IMR-90 (cell line): Measurements from ENCODE around the gene FAM118A. TPM values are rescaled to one million over a fixed set of nuclear protein-coding genes. Genes with fewer than 3 reads are reported as not detected.

Experiments
- ATAC-seq: fragments of 200-7000 bp; cut with Tn5 transposase; 2 replicates; pipeline ENCODE4 v1.9.1; 2020; ENCODE audit warnings: low read depth, mild to moderate bottlenecking, moderate library complexity
- BruUV-seq: library from RNA; stranded (reverse); fragments of 400-500 nt; replicated peaks from 2 replicates; lab custom pipeline; 2021; lab: Mats Ljungman, UMichigan
- CTCF ChIA-PET: fragments of 300-600 bp; formaldehyde crosslinking; extraction: SDS; loops from one replicate; lab custom pipeline; 2021; ENCODE audit warnings: antibody characterized with exemption; lab: Yijun Ruan, JAX
- POLR2A ChIA-PET: fragments of 300-600 bp; sonication (Branson Sonifier 250); formaldehyde crosslinking; loops from one replicate; lab custom pipeline; 2022; ENCODE audit warnings: antibody characterized with exemption; ENCODE audit not compliant: unreplicated experiment; lab: Charles Lee
- DNase-seq: peaks from one replicate; pipeline ENCODE4 v3.0.0; 2013
- H2AFZ ChIP-seq: replicated peaks from 2 replicates; pipeline ENCODE3; 2013; ENCODE audit warnings: low read length, mild to moderate bottlenecking; ENCODE audit not compliant: poor library complexity
- H2AK5ac ChIP-seq: 2 replicates; pipeline ENCODE4 v1.6.1; 2013; ENCODE audit warnings: low read depth, low read length, inconsistent platforms
- H2AK9ac ChIP-seq: replicated peaks from 2 replicates; pipeline ENCODE3; 2013; ENCODE audit warnings: mild to moderate bottlenecking, low read depth, low read length, moderate library complexity; ENCODE audit not compliant: poor library complexity
- H2BK120ac ChIP-seq: 2 replicates; pipeline ENCODE4 v1.6.1; 2013; ENCODE audit warnings: low read depth, low read length, inconsistent platforms
- H2BK15ac ChIP-seq: 3 replicates; pipeline ENCODE4 v1.6.1; 2013; ENCODE audit warnings: low read depth, low read length, inconsistent platforms
- H2BK20ac ChIP-seq: 2 replicates; pipeline ENCODE4 v1.6.1; 2013; ENCODE audit warnings: low read depth, mild to moderate bottlenecking, inconsistent platforms, low read length, moderate library complexity
- H2BK5ac ChIP-seq: 2 replicates; pipeline ENCODE4 v1.6.1; 2013; ENCODE audit warnings: mild to moderate bottlenecking, low read depth, low read length, inconsistent platforms; ENCODE audit not compliant: poor library complexity, severe bottlenecking
- H3K14ac ChIP-seq: replicated peaks from 2 replicates; pipeline ENCODE4 v1.6.1; 2013; ENCODE audit warnings: low read depth, low read length, inconsistent platforms
- H3K18ac ChIP-seq: 2 replicates; pipeline ENCODE4 v1.6.1; 2013; ENCODE audit warnings: low read depth, low read length, control low read depth
- H3K23ac ChIP-seq: 2 replicates; pipeline ENCODE4 v1.6.1; 2013; ENCODE audit warnings: low read depth, low read length, inconsistent platforms
- H3K27ac ChIP-seq: 2 replicates; pipeline ENCODE4 v1.5.1; 2013; ENCODE audit warnings: mild to moderate bottlenecking, control low read depth, low read length; ENCODE audit not compliant: insufficient read depth
- H3K27me3 ChIP-seq: 2 replicates; pipeline ENCODE4 v1.6.1; 2013; ENCODE audit warnings: low read length; ENCODE audit not compliant: control insufficient read depth, insufficient read depth
- H3K36me3 ChIP-seq: 2 replicates; pipeline ENCODE4 v1.6.1; 2013; ENCODE audit warnings: low read length, mixed read lengths; ENCODE audit not compliant: control insufficient read depth, insufficient read depth
- H3K4ac ChIP-seq: 2 replicates; pipeline ENCODE4 v1.6.1; 2013; ENCODE audit warnings: low read depth, low read length, inconsistent platforms
- H3K4me1 ChIP-seq: 2 replicates; pipeline ENCODE4 v1.6.1; 2013; ENCODE audit warnings: low read length, mixed read lengths; ENCODE audit not compliant: control insufficient read depth, insufficient read depth
- H3K4me2 ChIP-seq: 2 replicates; pipeline ENCODE4 v1.6.1; 2013; ENCODE audit warnings: low read depth, mild to moderate bottlenecking, control low read depth, low read length, moderate library complexity
- H3K4me3 ChIP-seq: 2 replicates; pipeline ENCODE4 v1.5.1; 2013; ENCODE audit warnings: low read depth, mild to moderate bottlenecking, control low read depth, low read length, moderate library complexity; ENCODE audit not compliant: insufficient read depth
- H3K56ac ChIP-seq: 2 replicates; pipeline ENCODE4 v1.6.1; 2013; ENCODE audit warnings: low read length, inconsistent platforms; ENCODE audit not compliant: insufficient read depth; ENCODE audit errors: extremely low read depth
- H3K79me1 ChIP-seq, 2 experiments: 2 replicates each; pipeline ENCODE4 v1.6.1; 2013; ENCODE audit warnings: low read length in 2 of 2, inconsistent platforms in 1 of 2, low read depth in 1 of 2
- H3K9ac ChIP-seq: 2 replicates; pipeline ENCODE4 v1.6.1; 2013; ENCODE audit warnings: low read depth, low read length, control low read depth
- H3K9me1 ChIP-seq: 2 replicates; pipeline ENCODE4 v1.6.1; 2013; ENCODE audit warnings: low read length, inconsistent platforms; ENCODE audit not compliant: insufficient read depth
- H3K9me3 ChIP-seq: 2 replicates; pipeline ENCODE4 v1.6.1; 2013; ENCODE audit warnings: low read length; ENCODE audit not compliant: control insufficient read depth, insufficient read depth
- H4K20me1 ChIP-seq: 2 replicates; pipeline ENCODE4 v1.6.1; 2013; ENCODE audit warnings: low read length, inconsistent platforms; ENCODE audit not compliant: insufficient read depth
- H4K5ac ChIP-seq: 2 replicates; pipeline ENCODE4 v1.6.1; 2013; ENCODE audit warnings: mild to moderate bottlenecking, low read depth, low read length, control low read depth
- H4K8ac ChIP-seq, 2 experiments: 2 replicates each; pipeline ENCODE4 v1.6.1; 2013; ENCODE audit warnings: low read depth in 2 of 2, low read length in 2 of 2, control low read depth in 1 of 2, inconsistent platforms in 1 of 2
- H4K91ac ChIP-seq: 2 replicates; pipeline ENCODE4 v1.6.1; 2013; ENCODE audit warnings: low read depth, low read length, inconsistent platforms; ENCODE audit not compliant: insufficient read depth
- CHD1 ChIP-seq: IDR thresholded peaks from 2 replicates; pipeline ENCODE4 v1.6.1; 2012; ENCODE audit warnings: low read depth, low read length, improper control_type of control experiment
- MAZ ChIP-seq: IDR thresholded peaks from 2 replicates; pipeline ENCODE4 v1.6.1; 2012; ENCODE audit warnings: low read depth, mild to moderate bottlenecking, low read length, improper control_type of control experiment, moderate library complexity, borderline replicate concordance
- NFE2L2 ChIP-seq: fragments of 150-350 bp; IDR thresholded peaks from 2 replicates; pipeline ENCODE4 v1.6.1; 2016; ENCODE audit warnings: low read depth, mild to moderate bottlenecking, low read length
- WGBS, 2 experiments: methylation state at CpG; one replicate each; pipeline versions ENCODE4 v1.1.5 to v1.1.7; 2013; ENCODE audit warnings: missing lambda C conversion rate in 2 of 2; ENCODE audit not compliant: insufficient read length in 1 of 2; ENCODE audit errors: extremely low coverage in 2 of 2; 5-methylcytosine and 5-hydroxymethylcytosine counted together
- dilution Hi-C: fragments of 300-500 bp; cut with HindIII; formaldehyde crosslinking; loops from one replicate; pipeline ENCODE4 v1.14.3; 2018; ENCODE audit warnings: low sequenced_read_pairs; ENCODE audit not compliant: unreplicated experiment
- in situ Hi-C: fragments of 300-500 bp; cut with MboI; formaldehyde crosslinking; loops from 3 replicates; pipeline ENCODE4 v1.14.3; 2019; ENCODE audit warnings: low sequenced_read_pairs, inconsistent platforms, mixed read lengths
- intact Hi-C: fragments of 100-400 bp; cut with micrococcal nuclease; formaldehyde crosslinking; loops from 2 replicates; pipeline ENCODE4 v1.10.0; 2022
- polyA plus RNA-seq, 3 experiments: library from polyadenylated mRNA; depleted of rRNA; stranded (reverse); fragments of >200 nt; gene quantifications; 2 replicates each; pipeline ENCODE4 v1.2.3, GENCODE V29; 2012; ENCODE audit warnings: low replicate concordance in 1 of 3
- total RNA-seq: library from RNA; depleted of rRNA; stranded (reverse); fragments of >200 nt; gene quantifications from 2 replicates; pipeline ENCODE4 v1.2.3, GENCODE V29; 2012

The FAM118A gene
- total and polyA plus RNA-seq, 2 of the 4 experiments (the other 2 are of a cell fraction), result 20.6 to 95.6 TPM

- Histone ChIP-seq H3K18ac (no peak overlapping the region), H3K23ac (no peak overlapping the region), H3K36me3 (no peaks in the 10 kb centered on the region), H3K79me1 (no peaks in the 10 kb centered on the region), H4K5ac (no peak overlapping the region), H4K8ac (no peak overlapping the region), H2AK9ac (no peak overlapping the region), H3K4me1 (no peaks in the 10 kb centered on the region), H2BK5ac (no peak overlapping the region), H3K14ac (no peak overlapping the region), H2BK120ac (no peak overlapping the region), H2BK20ac (no peak overlapping the region), H4K20me1 (no peaks in the 10 kb centered on the region), H2AFZ (no peak overlapping the region), H3K4ac (no peak overlapping the region), H2BK15ac (no peak overlapping the region), H2AK5ac (no peak overlapping the region), H3K27me3 (peaks cover 5% of the 10 kb centered on the region), H3K4me2 (no peak overlapping the region), H3K56ac (no peak overlapping the region), H3K9ac (no peak overlapping the region), H3K9me3 (no peaks in the 10 kb centered on the region), H3K27ac (no peak overlapping the region), H3K9me1 (no peaks in the 10 kb centered on the region), H3K4me3 (no peak overlapping the region), H4K91ac (no peak overlapping the region)
- ChIA-PET CTCF (interaction anchor here (1.1 kb wide), 1 partner anchor 24 kb away, joined by 3 read pairs; no protein-coding TSS in a partner anchor), POLR2A (no interaction called here)
- dilution Hi-C loops (no loop called here), in situ Hi-C loops (no loop called here), intact Hi-C loops (no loop called here)
- TF ChIP-seq NFE2L2, result no peak
- TF ChIP-seq CHD1, result no peak
- no peak for TF ChIP-seq MAZ
- 22% methylated on average over 1 of the region's 2 CpGs; no CpG with 5 or more reads in 1 of the 2 experiments for WGBS, 2 experiments
- DNase-seq (no peak), ATAC-seq (no peak)
- no TSS peak for BruUV-seq
These were observed 71.6 kb downstream of the FAM118A start for GRCh38 chr22:45381348-45381747.
